NCI-H2171 (cell line): Measurements from ENCODE around the gene LAGE3.

Source experiments
- DNase-seq: peaks from one replicate; lab custom pipeline; 2025; lab: John Stamatoyannopoulos, UW

Gene LAGE3

GRCh38 chrX:154477891-154478477 is 1.1 kb downstream of the LAGE3 start:
- DNase-seq: no peak

- DNase-seq: no peak
Measured at GRCh38 chrX:154476821-154477220, 2.3 kb downstream of the LAGE3 start.

DNA sequence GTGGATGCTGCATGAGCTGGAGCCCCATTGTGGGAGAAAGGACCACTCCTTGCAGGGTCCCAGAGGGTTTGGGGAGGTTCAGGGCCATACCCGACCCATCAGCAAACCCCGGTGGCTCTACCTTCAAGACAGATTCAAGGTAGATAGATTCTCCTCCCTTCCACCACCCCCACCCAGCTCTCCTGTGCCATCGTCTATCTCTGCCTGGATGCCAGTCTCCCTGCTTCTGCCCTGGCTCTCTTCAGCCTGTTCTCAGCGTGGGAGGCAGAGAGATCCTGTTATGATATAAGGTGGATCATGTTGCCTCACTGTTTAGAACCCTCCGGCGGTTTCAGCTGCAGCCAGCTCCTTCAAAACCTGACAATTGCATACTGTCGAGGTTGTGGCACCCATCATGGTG is 5.4 kb downstream of the LAGE3 start:
- DNase-seq: no peak

- no peak for DNase-seq
Measured at GRCh38 chrX:154472685-154473632, 6.1 kb downstream of the LAGE3 start.

- DNase-seq: no peak
Measured at GRCh38 chrX:154471839-154472684, 7.0 kb downstream of the LAGE3 start.

GRCh38 chrX:154470914-154471568 is 8.0 kb downstream of the LAGE3 start:
- no peak for DNase-seq

DNA sequence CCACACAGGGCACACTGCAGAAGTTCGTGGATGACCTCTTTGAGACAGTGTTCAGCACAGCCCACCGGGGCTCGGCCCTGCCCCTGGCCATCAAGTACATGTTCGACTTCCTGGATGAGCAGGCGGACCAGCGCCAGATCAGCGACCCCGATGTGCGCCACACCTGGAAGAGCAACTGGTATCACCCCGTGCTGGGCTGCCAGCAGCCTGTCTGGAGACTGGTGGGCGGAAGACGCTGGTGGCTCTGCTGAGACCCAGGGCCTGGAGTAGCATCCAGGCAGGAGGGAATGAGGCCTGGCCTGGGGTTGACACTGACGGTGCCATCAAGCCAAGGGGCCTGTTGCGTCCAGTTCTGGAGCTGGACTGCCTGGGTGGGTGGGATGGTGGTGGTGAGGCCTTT is 8.6 kb downstream of the LAGE3 start:
- no peak for DNase-seq

DNA sequence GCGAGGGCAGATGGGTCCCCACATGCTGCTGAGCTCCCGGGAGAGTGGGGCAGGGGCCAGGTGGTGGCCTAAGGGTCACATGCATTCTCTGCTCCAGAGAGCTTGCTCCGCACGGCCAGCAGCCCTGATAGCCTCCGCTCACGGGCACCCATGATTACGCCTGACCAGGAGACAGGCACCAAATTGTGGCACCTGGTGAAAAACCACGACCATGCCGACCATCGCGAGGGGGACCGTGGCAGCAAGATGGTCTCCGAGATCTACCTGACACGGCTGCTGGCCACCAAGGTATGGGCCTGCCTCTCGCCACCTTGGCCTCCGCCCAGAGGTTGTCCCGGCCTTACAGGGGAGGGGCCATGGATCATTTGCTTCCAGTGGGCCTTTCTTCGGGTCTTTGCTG is 9.2 kb downstream of the LAGE3 start:
- no peak for DNase-seq

- DNase-seq: no peak
Measured at GRCh38 chrX:154469114-154469513, 10.0 kb downstream of the LAGE3 start.

GRCh38 chrX:154468217-154468616 is 10.9 kb downstream of the LAGE3 start:
- DNase-seq: no peak

DNA sequence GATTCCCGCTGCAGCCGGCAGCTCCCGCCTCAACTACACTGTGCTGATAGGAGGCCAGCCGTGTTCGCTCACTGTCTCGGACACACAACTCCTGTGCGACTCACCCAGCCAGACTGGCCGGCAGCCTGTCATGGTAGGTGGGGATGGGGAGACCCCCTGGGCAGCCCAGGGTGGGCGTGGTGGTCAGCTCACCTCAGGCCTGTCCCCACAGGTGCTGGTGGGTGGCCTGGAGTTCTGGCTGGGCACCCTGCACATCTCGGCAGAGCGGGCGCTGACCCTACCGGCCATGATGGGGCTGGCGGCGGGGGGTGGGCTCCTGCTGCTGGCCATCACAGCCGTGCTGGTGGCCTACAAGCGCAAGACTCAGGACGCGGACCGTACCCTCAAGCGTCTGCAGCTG is 11.5 kb downstream of the LAGE3 start:
- DNase-seq: no peak

GRCh38 chrX:154466907-154467306 is 12.2 kb downstream of the LAGE3 start:
- no peak for DNase-seq

GRCh38 chrX:154466036-154466435 is 13.0 kb downstream of the LAGE3 start:
- DNase-seq: no peak

GRCh38 chrX:154465601-154466000 is 13.5 kb downstream of the LAGE3 start:
- DNase-seq: no peak

DNA sequence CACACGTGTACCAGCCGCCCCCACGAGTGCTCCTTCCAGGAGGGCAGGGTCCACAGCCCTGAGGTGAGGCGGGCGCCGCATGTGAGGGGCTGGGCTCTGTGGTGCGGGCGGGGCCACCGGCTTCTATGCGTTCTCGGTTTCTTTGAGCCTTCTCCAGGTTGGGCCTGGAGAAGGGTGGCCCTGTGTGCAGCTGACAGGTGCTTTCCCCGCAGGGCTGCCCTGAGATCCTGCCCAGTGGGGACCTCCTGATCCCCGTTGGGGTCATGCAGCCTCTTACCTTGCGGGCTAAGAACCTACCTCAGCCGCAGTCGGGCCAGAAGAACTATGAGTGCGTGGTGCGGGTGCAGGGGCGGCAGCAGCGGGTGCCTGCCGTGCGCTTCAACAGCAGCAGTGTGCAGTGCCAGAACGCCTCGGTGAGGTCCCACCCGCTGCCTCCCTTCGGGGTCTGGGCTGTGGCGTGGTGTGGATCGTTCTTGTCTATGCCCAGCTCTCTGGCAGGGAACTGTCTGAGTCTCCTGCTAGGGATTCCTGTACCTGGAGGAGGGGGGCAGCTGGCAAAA is 14.2 kb downstream of the LAGE3 start:
- no peak for DNase-seq

GRCh38 chrX:154463611-154464220 is 15.4 kb downstream of the LAGE3 start:
- no peak for DNase-seq

GRCh38 chrX:154462396-154462795 is 16.7 kb downstream of the LAGE3 start:
- no peak for DNase-seq

DNA sequence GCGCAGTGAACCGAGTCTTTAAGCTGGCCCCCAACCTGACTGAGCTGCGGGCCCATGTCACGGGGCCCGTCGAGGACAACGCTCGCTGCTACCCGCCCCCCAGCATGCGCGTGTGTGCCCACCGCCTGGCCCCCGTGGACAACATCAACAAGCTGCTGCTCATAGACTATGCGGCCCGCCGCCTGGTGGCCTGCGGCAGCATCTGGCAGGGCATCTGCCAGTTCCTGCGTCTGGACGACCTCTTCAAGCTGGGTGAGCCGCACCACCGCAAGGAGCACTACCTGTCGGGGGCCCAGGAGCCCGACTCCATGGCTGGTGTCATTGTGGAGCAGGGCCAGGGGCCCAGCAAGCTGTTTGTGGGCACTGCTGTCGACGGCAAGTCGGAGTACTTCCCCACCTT is 18.8 kb downstream of the LAGE3 start:
- DNase-seq: peak; percentile 23

DNA sequence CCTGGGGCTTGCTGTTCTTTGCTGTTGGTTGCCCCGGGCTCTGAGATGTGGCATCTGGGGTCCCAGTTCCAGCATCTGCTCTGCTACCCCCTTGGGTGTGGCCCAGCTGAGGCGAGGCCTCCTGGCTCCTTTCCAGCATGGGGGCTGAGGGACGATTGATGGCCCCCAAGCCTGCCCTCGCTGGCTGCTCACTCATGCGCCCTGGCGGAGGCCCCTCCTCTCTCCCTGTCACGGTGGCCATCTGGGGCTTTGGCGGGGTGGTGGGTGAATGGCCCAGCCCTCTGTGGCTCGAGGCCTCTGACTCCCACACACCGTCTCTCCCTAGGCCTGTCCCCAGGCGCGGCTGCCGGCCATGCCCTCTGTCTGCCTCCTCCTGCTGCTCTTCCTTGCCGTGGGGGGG is 19.2 kb downstream of the LAGE3 start:
- peak; percentile 35 for DNase-seq

DNA sequence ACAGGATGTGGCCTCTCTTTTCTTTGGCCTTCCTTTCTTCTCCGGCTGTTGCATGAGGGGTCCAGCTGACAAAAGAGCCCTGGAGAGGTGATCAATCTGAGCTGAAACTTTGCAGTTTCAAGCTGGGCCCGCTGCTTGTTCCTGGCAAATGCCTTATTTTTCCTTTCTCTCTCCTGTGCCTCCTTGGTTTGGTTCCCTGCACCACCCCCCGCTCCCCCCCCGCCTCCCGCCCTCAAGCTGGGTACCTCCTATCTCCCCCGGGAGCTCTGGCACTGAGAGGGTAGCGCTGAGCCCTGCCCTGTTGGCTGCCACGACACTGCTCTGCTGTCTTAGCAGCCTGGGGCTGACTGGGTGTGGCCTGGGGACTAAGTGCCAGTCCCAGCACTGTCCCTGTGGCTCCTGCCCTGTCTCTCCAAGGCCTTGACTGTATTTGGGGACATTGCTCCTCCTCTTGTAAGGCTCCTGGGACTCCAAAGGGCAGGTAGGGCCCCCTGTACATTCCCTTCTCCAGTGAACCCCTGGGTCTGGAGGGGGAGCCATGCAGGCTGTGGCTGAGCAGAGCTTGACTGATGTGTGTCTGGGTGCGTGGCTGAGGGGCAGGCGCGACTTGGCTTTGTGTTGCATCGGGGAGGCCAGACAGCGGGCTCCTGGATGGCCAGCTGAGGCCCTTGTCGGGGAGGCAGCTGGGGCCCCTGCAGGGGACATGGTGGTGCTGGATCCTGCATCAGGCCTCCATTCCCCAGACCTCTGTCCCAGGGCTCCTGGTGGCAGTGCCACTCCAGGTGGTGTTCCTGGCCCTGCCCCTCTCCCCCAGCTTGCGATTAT is 19.9 kb downstream of the LAGE3 start:
- peak; percentile 64 for DNase-seq
